Stimulated activated CD4-positive, alpha-beta T cell treated with anti-CD3 and anti-CD28 coated beads, Interleukin-12 subunit alpha, Interleukin-12 subunit beta, amount 100 ng/mL, for 24 hours (primary cell): ENCODE measurements around the gene GSDMA.

Experiments used
- DNase-seq, 2 experiments: peaks; one replicate each; pipeline ENCODE4 v3.0.0-alpha.2; 2020; ENCODE audit warnings: low read depth in 2 of 2

GSDMA gene, protein sequence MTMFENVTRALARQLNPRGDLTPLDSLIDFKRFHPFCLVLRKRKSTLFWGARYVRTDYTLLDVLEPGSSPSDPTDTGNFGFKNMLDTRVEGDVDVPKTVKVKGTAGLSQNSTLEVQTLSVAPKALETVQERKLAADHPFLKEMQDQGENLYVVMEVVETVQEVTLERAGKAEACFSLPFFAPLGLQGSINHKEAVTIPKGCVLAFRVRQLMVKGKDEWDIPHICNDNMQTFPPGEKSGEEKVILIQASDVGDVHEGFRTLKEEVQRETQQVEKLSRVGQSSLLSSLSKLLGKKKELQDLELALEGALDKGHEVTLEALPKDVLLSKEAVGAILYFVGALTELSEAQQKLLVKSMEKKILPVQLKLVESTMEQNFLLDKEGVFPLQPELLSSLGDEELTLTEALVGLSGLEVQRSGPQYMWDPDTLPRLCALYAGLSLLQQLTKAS

DNA sequence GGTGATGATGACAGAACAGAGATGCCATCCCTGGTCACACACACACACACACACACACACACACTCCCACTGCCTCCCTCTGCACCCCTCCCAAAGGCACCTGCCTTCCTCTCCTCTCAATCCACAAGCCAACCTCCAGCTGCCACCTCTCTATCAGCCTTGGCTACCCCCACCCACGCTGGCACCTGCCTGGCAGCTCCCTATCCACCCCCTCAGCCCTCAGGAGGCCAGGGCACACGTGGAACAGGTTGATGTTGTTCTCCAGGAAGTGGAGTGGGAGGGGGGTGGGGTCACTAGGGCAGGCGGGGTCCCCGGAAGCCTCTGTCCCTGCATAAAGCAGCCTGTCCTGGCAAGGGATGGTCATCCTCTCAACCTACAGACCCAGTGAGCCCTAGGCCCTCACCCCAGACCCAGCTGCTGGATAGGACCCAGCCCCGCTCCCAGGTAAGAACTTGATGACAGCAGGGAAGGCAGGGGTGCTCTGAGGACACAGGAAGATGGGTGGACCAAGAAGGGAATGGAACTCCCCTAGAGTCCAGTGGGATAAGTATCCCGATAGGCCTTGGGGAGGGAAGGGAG is at the start of gene GSDMA:
Gene GSDMA (plus strand): TSS at position 363 of the 579 bp plus-strand sequence. CDS start 2,684 bp downstream, outside the sequence.
- DNase-seq, result no peak

GRCh38 chr17:39913989-39914388 is 48.8 kb upstream of the GSDMA start:
- DNase-seq, result no peak

DNA sequence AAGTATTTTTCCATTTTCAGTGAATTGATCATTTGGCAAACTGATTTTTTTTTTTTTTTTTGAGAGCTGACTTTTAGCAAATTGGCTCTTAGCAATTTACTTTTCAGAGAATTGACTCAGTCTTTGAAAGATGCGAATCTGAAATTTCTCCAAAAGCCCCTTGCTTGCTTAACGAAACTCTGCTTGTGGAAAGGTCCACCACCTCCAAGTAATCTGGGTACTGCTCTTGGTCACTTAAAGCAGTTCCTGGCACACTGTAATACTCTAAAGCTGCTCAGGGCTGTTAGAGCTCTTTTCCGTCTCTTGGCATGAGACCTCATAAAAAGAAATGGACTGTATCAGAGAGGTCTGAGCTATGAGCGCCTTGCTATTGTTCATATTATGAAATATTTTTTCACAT is 47.2 kb upstream of the GSDMA start:
- no peak for DNase-seq

DNA sequence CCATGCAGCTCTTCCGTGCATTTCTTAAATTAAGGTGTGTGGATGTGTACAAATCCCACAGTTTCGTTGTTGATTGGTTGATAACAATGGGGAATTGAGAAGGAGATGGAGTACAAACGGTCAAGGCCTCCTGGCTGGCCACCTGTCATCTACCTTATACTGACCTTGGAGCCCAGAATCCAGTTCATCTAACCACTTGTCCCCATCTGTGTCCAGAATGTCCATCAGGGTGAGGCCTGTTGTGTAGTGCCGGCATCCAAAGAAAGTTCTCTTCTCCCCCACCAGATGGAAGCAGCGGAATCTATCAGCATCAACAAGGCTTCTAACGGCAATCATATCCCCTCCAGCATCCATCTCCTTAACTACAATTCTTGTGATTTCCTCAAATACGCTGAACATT is 45.9 kb upstream of the GSDMA start:
- no peak for DNase-seq

DNA sequence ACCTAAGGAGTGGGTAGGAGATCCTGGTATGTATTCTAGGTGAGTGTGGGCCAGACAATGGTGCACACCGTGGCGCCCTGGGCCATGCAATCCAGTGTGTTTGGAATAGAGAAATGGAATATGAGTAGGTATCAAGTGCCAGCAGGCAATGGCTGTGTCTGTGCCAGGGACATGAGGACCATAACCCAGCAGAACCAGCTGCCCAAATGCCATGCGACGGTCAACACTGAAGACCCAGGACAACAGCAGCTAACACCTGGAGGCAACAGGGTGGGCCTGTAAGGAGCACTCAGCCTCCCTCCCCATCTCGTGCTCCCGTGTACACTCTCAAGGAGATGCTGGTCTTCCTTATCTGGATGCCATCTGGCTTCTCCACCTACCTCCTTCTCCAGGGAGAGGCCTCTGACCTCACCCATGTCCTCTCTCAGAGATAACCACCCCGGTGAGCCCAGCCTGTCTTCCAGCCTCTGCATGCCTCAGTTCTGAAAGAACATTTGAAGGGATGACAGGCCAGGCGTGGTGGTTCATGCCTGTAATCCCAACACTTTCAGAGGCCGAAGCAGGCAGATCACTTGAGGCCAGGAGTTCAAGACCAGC is 43.6 kb upstream of the GSDMA start:
- no peak for DNase-seq

GRCh38 chr17:39920218-39921210 is 42.3 kb upstream of the GSDMA start:
- peak; percentile 41 to 67 for DNase-seq

GRCh38 chr17:39921323-39921722 is 41.5 kb upstream of the GSDMA start:
- DNase-seq, result peak in 1 of 2 experiments; percentile 10

DNA sequence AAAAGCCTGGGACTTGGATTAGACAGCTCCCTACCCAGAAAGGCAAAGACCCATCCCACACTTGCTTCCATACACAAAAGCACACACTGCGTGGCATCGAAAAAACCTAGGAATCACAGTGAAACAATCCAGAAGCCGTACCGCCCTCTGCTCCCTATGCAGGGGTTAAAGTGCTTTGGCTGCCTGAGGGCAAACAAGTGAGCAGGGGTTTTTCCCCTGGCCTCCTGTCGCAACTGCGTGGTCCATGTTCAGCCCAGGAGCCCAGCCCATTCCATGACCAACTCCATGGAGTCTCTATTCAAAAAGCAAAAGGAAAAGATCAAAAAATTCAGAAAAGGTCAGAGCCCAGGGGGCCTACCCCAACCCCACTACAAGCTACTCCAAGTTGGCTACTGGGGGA is 40.8 kb upstream of the GSDMA start:
- no peak for DNase-seq

GRCh38 chr17:39923230-39923629 is 39.6 kb upstream of the GSDMA start:
- no peak for DNase-seq

GRCh38 chr17:39923836-39924690 is 38.7 kb upstream of the GSDMA start:
- DNase-seq, result no peak

- no peak for DNase-seq
These were observed 38.1 kb upstream of the GSDMA start for GRCh38 chr17:39924691-39925055.

DNA sequence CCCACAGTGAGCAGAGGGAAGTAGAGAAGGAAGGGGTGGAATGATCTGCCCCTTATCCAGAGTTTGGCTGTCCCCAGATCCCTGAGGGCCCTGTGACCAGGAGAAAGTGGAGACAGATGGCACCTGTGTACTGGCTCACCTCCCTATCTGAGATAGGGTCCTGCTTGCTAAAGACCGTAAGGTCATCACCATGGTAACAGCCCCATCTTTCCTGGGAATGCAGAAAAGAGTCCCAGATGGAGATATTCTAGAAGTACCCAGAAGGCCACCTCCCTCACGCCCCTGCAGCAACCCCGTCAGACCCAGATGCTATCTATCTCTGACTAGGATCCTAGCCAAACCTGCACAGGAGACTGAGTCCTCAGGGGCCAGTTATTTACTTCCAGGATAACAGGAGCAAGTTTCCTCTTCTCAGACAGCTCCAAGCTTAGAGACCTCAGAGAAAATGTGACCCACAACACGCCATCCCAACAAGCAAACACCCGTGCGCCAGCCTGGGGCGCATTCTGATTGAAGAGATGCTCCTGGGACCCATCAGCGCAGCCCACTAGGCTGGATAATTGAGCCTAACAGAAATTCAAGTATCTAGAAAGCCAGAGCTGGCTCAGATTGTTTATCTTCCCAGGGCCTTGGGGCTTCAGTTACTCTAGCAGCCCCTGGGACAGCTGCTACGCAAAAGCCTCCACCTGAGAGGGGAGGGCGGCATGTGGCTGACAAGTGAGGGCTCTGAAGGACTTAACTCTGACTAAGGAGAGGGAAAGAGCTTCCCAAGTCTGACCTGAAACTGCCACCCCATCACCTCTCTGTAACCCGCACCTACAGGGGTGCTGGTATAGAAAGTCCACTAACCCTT is 37.3 kb upstream of the GSDMA start:
- no peak for DNase-seq

DNA sequence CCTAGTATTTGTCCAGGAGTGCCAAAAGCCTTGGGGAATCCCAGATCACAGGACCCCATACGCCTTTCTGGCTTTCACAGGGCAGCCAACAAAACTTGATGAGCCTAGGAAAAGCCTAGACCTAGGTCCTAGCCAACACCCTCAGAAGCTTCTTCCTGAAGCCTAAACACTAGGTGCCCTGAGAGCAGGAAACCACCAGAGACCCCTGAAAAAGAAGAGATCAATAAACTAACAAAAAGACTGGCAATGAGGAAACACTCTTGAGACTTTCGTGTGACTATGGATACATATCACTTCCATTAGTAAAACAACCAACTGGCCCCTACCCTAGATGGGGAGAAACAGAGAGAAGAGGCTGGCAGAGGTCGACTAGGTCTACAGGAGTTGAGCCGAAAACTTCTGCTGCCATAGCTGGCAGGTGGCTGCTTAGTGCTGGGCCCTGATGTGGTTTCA is 36.6 kb upstream of the GSDMA start:
- no peak for DNase-seq

- DNase-seq, result peak in 1 of 2 experiments; percentile 46
These were observed 36.2 kb upstream of the GSDMA start for GRCh38 chr17:39926588-39927100.

DNA sequence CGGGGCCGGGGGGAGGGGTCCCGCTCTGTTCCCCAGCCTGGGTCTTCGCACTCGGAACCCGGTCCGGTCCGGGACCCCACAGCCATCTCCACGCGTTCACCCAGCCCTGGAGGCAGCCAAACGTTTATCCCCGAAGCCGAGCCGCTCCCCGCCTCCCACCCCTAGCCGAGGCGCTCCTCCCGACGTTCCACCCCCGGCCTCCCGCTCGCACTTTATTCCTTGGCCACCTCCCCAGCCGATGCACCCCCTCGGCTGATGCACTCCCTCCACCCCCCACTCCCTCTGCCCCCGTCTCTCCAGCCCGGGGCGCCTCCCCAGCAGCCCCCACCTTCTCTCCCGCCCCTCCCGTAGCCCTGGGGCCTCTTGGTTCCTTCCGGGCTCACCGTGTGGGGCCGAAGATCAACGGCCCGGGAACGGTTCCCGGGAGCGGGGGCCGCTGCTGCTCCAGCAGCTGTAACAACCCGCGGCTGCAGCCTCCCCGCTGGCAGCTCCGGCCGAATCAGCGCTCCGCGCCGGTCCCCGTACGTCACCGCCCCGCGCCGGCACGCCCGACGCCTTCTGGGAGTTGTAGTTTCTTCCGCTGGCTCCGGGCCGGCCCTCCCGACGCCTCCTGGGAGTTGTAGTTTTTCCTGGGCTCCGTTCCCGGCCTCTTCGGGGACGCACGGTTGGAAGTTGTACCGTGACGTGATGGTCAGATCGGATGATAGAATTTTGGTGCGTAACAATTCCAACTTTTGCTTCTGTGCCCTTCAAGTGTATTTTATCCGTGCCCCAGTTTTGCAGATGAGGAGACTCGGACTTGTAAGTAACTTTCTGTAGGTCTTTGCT is 35.5 kb upstream of the GSDMA start, which contains the start of the genes LRRC3C and ORMDL3:
Gene LRRC3C (plus strand): TSS at position 632 of the 828 bp plus-strand sequence. CDS start 13,792 bp downstream, outside the sequence.
Gene ORMDL3 (minus strand): TSS at position 501 of the 828 bp plus-strand sequence. CDS start 3,398 bp downstream, outside the sequence.
- peak; percentile 85 to 87 for DNase-seq

GRCh38 chr17:39927929-39928857 is 34.6 kb upstream of the GSDMA start:
- no peak for DNase-seq
